MCF 10A (cell line): Measurements from ENCODE around the gene RPS8. TPM values are rescaled to one million over a fixed set of nuclear protein-coding genes. Genes with fewer than 3 reads are reported as not detected.
A peak's percentile ranks its signal among the peaks of the same experiment; 100 is the strongest.

ENCODE experiments used
- BruUV-seq: library from RNA; stranded (reverse); fragments of 400-500 nt; replicated peaks from 2 replicates; lab custom pipeline; 2021; lab: Mats Ljungman, UMichigan
- CTCF ChIA-PET: fragments of 300-600 bp; sonication (Branson Sonifier 250); formaldehyde crosslinking; extraction: SDS; loops from one replicate; lab custom pipeline; 2021; ENCODE audit warnings: antibody characterized with exemption, inconsistent platforms; lab: Yijun Ruan, JAX
- POLR2A ChIA-PET: fragments of 300-600, 350-650 bp; sonication (Branson Sonifier 250); formaldehyde crosslinking; extraction: SDS; loops from one replicate; lab custom pipeline; 2020; ENCODE audit warnings: antibody characterized with exemption, inconsistent platforms; lab: Yijun Ruan, JAX
- DNase-seq: peaks from one replicate; pipeline ENCODE4 v3.0.0-alpha.2; 2018; ENCODE audit not compliant: unreplicated experiment
- H3K27ac Mint-ChIP-seq: one replicate; pipeline ENCODE4 v1.8.0; 2022; ENCODE audit warnings: mild to moderate bottlenecking, low read depth, mixed read lengths; ENCODE audit not compliant: unreplicated experiment
- H3K27me3 Mint-ChIP-seq: one replicate; pipeline ENCODE4 v1.8.0; 2022; ENCODE audit warnings: mixed read lengths; ENCODE audit not compliant: insufficient read depth, unreplicated experiment
- H3K36me3 Mint-ChIP-seq: one replicate; pipeline ENCODE4 v1.8.0; 2022; ENCODE audit warnings: mild to moderate bottlenecking, moderate library complexity, mixed read lengths; ENCODE audit not compliant: insufficient read depth, unreplicated experiment
- H3K4me1 Mint-ChIP-seq: one replicate; pipeline ENCODE4 v1.8.0; 2022; ENCODE audit warnings: mixed read lengths; ENCODE audit not compliant: insufficient read depth, unreplicated experiment
- H3K4me3 Mint-ChIP-seq: one replicate; pipeline ENCODE4 v1.8.0; 2022; ENCODE audit warnings: mild to moderate bottlenecking, moderate library complexity, mixed read lengths; ENCODE audit not compliant: unreplicated experiment
- H3K9me3 Mint-ChIP-seq: one replicate; pipeline ENCODE4 v1.8.0; 2022; ENCODE audit warnings: mixed read lengths; ENCODE audit not compliant: unreplicated experiment
- intact Hi-C: fragments of 100-400 bp; cut with micrococcal nuclease; formaldehyde crosslinking; loops from 2 replicates; pipeline ENCODE4 v1.14.1; 2022
- total RNA-seq: library from RNA; stranded (reverse); gene quantifications from 2 replicates; pipeline ENCODE4 v1.2.3, GENCODE V29; 2022
- TF ChIP-seq, protein P1 (sequence below): fragments of 200-600 bp; IDR thresholded peaks from one replicate; pipeline ENCODE4 v1.8.0; 2022; ENCODE audit warnings: antibody characterized with exemption, mild to moderate bottlenecking; ENCODE audit not compliant: unreplicated experiment

RPS8 gene
- total RNA-seq, 1 experiment from 2014 or later, result 2,454 TPM

DNA sequence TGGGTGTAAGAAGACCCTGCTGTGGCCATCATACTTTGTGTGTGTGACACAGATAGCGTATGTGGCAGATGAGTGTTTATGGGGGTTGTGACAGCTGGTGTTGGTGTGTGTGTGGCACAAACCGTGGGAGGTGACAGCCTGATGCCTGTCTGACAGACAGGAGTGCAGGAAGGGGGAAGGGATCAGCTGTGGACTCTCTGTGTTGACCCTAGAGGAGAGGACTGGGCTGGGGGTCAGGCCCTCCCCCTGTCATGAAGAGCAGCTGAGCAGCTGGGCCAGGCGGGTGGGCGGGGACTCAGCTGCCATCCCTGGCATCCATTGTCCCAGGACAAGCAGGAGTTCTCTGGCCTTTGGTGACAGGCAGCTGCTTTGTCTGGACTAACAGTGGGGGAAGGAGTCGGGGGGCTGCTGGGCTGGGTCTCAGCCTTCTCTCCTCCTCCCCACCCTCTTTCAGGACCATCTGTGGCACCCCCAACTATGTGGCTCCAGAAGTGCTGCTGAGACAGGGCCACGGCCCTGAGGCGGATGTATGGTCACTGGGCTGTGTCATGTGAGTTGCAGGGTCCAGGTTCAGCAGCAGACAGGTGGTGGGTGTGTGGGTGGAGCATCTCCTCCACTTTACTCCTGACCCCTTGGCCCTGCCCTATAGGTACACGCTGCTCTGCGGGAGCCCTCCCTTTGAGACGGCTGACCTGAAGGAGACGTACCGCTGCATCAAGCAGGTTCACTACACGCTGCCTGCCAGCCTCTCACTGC lies 27.1 kb downstream of the RPS8 start:
- ChIA-PET CTCF (no interaction called here), POLR2A (interaction anchor here (0.9 to 4.5 kb wide), 2 partner anchors 11 to 209 kb away, joined by 3 to 46 read pairs; partner anchors contain the start of genes HECTD3 and UROD)
- H3K9me3 Mint-ChIP-seq, result no peaks in the 10 kb centered on the region
- TF ChIP-seq, protein P1, sequence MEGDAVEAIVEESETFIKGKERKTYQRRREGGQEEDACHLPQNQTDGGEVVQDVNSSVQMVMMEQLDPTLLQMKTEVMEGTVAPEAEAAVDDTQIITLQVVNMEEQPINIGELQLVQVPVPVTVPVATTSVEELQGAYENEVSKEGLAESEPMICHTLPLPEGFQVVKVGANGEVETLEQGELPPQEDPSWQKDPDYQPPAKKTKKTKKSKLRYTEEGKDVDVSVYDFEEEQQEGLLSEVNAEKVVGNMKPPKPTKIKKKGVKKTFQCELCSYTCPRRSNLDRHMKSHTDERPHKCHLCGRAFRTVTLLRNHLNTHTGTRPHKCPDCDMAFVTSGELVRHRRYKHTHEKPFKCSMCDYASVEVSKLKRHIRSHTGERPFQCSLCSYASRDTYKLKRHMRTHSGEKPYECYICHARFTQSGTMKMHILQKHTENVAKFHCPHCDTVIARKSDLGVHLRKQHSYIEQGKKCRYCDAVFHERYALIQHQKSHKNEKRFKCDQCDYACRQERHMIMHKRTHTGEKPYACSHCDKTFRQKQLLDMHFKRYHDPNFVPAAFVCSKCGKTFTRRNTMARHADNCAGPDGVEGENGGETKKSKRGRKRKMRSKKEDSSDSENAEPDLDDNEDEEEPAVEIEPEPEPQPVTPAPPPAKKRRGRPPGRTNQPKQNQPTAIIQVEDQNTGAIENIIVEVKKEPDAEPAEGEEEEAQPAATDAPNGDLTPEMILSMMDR, result no peak
- no peaks in the 10 kb centered on the region for H3K27me3 Mint-ChIP-seq
- peak overlapping the region; percentile 93 for H3K27ac Mint-ChIP-seq
- no peak for DNase-seq
- H3K4me1 Mint-ChIP-seq, result peaks cover 37% of the 10 kb centered on the region
- peaks cover 57% of the 10 kb centered on the region for H3K36me3 Mint-ChIP-seq
- H3K4me3 Mint-ChIP-seq, result peak overlapping the region; percentile 86
- BruUV-seq, result no TSS peak
- intact Hi-C loops, result no loop called here

DNA sequence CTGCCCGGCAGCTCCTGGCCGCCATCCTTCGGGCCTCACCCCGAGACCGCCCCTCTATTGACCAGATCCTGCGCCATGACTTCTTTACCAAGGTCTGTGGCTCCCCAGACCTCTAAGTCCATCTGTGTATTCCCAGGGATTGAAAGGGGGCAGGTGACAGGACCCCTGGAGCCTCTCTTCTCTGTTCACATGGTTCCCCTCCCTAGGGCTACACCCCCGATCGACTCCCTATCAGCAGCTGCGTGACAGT lies 27.6 kb downstream of the RPS8 start:
- Mint-ChIP-seq H3K9me3 (no peaks in the 10 kb centered on the region), H3K27ac (peak overlapping the region; percentile 87), H3K4me1 (peaks cover 42% of the 10 kb centered on the region), H3K36me3 (peaks cover 60% of the 10 kb centered on the region), H3K4me3 (peak overlapping the region; percentile 86), H3K27me3 (no peaks in the 10 kb centered on the region)
- ChIA-PET POLR2A (interaction anchor here (0.9 kb wide), 1 partner anchor 11 kb away, joined by 3 read pairs; no protein-coding TSS in a partner anchor), CTCF (no interaction called here)
- DNase-seq, result no peak
- BruUV-seq, result no TSS peak
- intact Hi-C loops, result no loop called here
- TF ChIP-seq, protein P1, result no peak

DNA sequence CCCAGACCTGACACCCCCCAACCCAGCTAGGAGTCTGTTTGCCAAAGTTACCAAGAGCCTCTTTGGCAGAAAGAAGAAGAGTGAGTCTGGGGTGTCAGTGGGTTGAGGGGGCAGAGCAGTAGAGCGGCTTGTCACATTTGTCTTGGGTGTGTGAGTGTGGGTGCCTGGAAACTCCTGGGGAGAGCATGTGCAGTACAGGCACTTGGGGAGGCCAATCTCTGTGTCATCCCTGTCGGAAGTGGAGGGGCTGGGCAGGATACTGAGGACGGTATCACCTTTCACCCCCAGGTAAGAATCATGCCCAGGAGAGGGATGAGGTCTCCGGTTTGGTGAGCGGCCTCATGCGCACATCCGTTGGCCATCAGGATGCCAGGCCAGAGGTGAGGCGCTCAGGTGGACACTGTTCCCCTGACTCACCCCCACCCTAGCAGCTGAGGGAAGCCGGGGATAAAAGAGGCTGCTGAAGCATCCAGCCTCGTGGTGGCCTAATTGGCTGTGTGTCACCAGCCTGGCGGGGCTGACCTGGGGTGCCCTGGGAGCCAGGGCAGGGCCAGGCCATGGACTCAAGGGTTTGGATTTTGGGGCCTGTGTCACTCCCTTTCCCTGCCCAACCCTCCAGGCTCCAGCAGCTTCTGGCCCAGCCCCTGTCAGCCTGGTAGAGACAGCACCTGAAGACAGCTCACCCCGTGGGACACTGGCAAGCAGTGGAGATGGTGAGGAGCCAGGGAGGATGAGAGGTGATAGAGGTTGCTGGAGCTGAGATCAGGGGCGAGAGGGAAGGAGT lies 28.2 kb downstream of the RPS8 start:
- Mint-ChIP-seq H3K27me3 (no peaks in the 10 kb centered on the region), H3K36me3 (peaks cover 62% of the 10 kb centered on the region), H3K4me3 (peak overlapping the region; percentile 86), H3K9me3 (no peaks in the 10 kb centered on the region), H3K27ac (peak overlapping the region; percentile 87), H3K4me1 (peaks cover 39% of the 10 kb centered on the region)
- ChIA-PET POLR2A (no interaction called here), CTCF (no interaction called here)
- no TSS peak for BruUV-seq
- DNase-seq, result no peak
- TF ChIP-seq, protein P1, result no peak
- intact Hi-C loops, result no loop called here

DNA sequence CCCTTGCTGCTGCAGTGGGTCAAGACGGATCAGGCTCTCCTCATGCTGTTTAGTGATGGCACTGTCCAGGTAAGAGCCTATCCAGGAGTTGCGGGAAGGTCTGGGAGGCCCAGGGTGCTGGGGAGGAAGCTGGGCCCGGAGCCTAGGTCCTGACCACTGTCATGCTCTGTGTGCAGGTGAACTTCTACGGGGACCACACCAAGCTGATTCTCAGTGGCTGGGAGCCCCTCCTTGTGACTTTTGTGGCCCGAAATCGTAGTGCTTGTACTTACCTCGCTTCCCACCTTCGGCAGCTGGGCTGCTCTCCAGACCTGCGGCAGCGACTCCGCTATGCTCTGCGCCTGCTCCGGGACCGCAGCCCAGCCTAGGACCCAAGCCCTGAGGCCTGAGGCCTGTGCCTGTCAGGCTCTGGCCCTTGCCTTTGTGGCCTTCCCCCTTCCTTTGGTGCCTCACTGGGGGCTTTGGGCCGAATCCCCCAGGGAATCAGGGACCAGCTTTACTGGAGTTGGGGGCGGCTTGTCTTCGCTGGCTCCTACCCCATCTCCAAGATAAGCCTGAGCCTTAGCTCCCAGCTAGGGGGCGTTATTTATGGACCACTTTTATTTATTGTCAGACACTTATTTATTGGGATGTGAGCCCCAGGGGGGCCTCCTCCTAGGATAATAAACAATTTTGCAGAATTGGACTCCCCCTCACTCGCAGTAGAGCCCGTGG lies 30.1 kb downstream of the RPS8 start:
- TF ChIP-seq, protein P1, result no peak
- intact Hi-C loops, result loop anchor here (2.0 kb wide), 2 partner anchors 31 to 75 kb away; partner anchors contain the start of genes RNU5D-1 and RPS8
- ChIA-PET CTCF (no interaction called here), POLR2A (interaction anchor here (0.7 to 3.9 kb wide), 4 partner anchors 12 to 1378 kb away, joined by 3 to 19 read pairs (median 4); partner anchors contain the start of gene RNU5D-1)
- Mint-ChIP-seq H3K4me1 (peaks cover 44% of the 10 kb centered on the region), H3K27ac (peak overlapping the region; percentile 49), H3K27me3 (no peaks in the 10 kb centered on the region), H3K9me3 (no peaks in the 10 kb centered on the region), H3K36me3 (peaks cover 77% of the 10 kb centered on the region), H3K4me3 (no peak overlapping the region)
- DNase-seq, result no peak
- BruUV-seq, result no TSS peak
